Mesendoderm (in vitro differentiated cells): ENCODE measurements around the gene CDKN1C.

Experiments used
- DNase-seq: peaks from one replicate; pipeline ENCODE4 v3.0.0; 2013
- H2AK5ac ChIP-seq: 2 replicates; pipeline ENCODE4 v1.6.1; 2013; ENCODE audit warnings: low read length, inconsistent platforms
- H2BK120ac ChIP-seq: 2 replicates; pipeline ENCODE4 v1.6.1; 2013; ENCODE audit warnings: low read depth, mild to moderate bottlenecking, low read length, moderate library complexity, mixed read lengths
- H2BK15ac ChIP-seq: replicated peaks from 2 replicates; pipeline ENCODE4 v1.6.1; 2013; ENCODE audit warnings: low read depth, mild to moderate bottlenecking, moderate library complexity
- H2BK5ac ChIP-seq: 2 replicates; pipeline ENCODE4 v1.6.1; 2013; ENCODE audit warnings: low read length, inconsistent platforms
- H3K18ac ChIP-seq: 2 replicates; pipeline ENCODE4 v1.6.1; 2013; ENCODE audit warnings: mild to moderate bottlenecking, low read length, mixed read lengths
- H3K23ac ChIP-seq: one replicate; pipeline ENCODE4 v1.6.1; 2013; ENCODE audit warnings: low read length
- H3K27ac ChIP-seq: 2 replicates; pipeline ENCODE4 v1.5.1; 2013; ENCODE audit warnings: low read depth, mild to moderate bottlenecking, inconsistent platforms, low read length, moderate library complexity
- H3K27me3 ChIP-seq: 2 replicates; pipeline ENCODE4 v1.6.1; 2013; ENCODE audit warnings: low read length, control low read depth, mild to moderate bottlenecking, inconsistent platforms; ENCODE audit not compliant: insufficient read depth, poor library complexity
- H3K36me3 ChIP-seq: 2 replicates; pipeline ENCODE4 v1.6.1; 2013; ENCODE audit warnings: low read length, inconsistent platforms; ENCODE audit not compliant: control insufficient read depth, insufficient read depth
- H3K4ac ChIP-seq: one replicate; pipeline ENCODE4 v1.6.1; 2013; ENCODE audit warnings: low read depth, mild to moderate bottlenecking, low read length, moderate library complexity
- H3K4me1 ChIP-seq: 2 replicates; pipeline ENCODE4 v1.6.1; 2013; ENCODE audit warnings: low read depth, low read length, inconsistent platforms; ENCODE audit not compliant: control insufficient read depth
- H3K4me2 ChIP-seq: 2 replicates; pipeline ENCODE4 v1.6.1; 2013; ENCODE audit warnings: low read length
- H3K4me3 ChIP-seq: 2 replicates; pipeline ENCODE4 v1.5.1; 2013; ENCODE audit warnings: mild to moderate bottlenecking, low read length
- H3K56ac ChIP-seq: one replicate; pipeline ENCODE4 v1.6.1; 2013; ENCODE audit warnings: low read length
- H3K79me1 ChIP-seq: 2 replicates; pipeline ENCODE4 v1.6.1; 2013; ENCODE audit warnings: low read length, inconsistent platforms
- H3K79me2 ChIP-seq: 2 replicates; pipeline ENCODE4 v1.6.1; 2013; ENCODE audit warnings: mild to moderate bottlenecking, low read length; ENCODE audit not compliant: control insufficient read depth, insufficient read depth
- H3K9ac ChIP-seq: 2 replicates; pipeline ENCODE4 v1.6.1; 2013; ENCODE audit warnings: low read length, inconsistent platforms
- H4K5ac ChIP-seq: one replicate; pipeline ENCODE4 v1.6.1; 2013; ENCODE audit warnings: low read length
- H4K8ac ChIP-seq: one replicate; pipeline ENCODE4 v1.6.1; 2013; ENCODE audit warnings: low read depth, mild to moderate bottlenecking, control low read depth, low read length, moderate library complexity
- WGBS: extraction: QIAGEN DNeasy Blood & Tissue Kit; methylation state at CpG from one replicate; pipeline ENCODE4 v1.1.7; 2013; ENCODE audit warnings: low lambda C conversion rate, missing lambda C conversion rate; ENCODE audit not compliant: insufficient coverage; ENCODE audit errors: extremely low coverage; 5-methylcytosine and 5-hydroxymethylcytosine counted together

The CDKN1C gene

GRCh38 chr11:2862395-2863275, 22.9 kb downstream of the CDKN1C start:
- H3K27me3 ChIP-seq = peaks cover 28% of the 10 kb centered on the region

GRCh38 chr11:2860636-2861035, 24.9 kb downstream of the CDKN1C start:
- H3K36me3 ChIP-seq = no peaks in the 10 kb centered on the region
- DNase-seq = no peak
- H4K8ac ChIP-seq = no peak overlapping the region
- H2BK15ac ChIP-seq = no peak overlapping the region
- H2AK5ac ChIP-seq = no peak overlapping the region
- H3K18ac ChIP-seq = no peak overlapping the region
- H2BK120ac ChIP-seq = no peak overlapping the region
- no peak overlapping the region for H3K23ac ChIP-seq
- H3K4me2 ChIP-seq = no peak overlapping the region
- WGBS = no CpG with 5 or more reads among the region's 7 CpGs
- no peak overlapping the region for H3K56ac ChIP-seq
- no peak overlapping the region for H3K4me3 ChIP-seq
- H3K79me2 ChIP-seq = no peaks in the 10 kb centered on the region
- no peak overlapping the region for H3K27ac ChIP-seq
- no peak overlapping the region for H3K9ac ChIP-seq
- no peaks in the 10 kb centered on the region for H3K4me1 ChIP-seq
- H3K79me1 ChIP-seq = no peaks in the 10 kb centered on the region
- H3K27me3 ChIP-seq = peaks cover 20% of the 10 kb centered on the region
- no peak overlapping the region for H4K5ac ChIP-seq
- H2BK5ac ChIP-seq = no peak overlapping the region
- H3K4ac ChIP-seq = no peak overlapping the region

More at GRCh38 chr11:2862395-2863275, 22.9 kb downstream of the CDKN1C start:
- Histone ChIP-seq H3K23ac (no peak overlapping the region), H3K4me1 (no peaks in the 10 kb centered on the region), H3K4me3 (no peak overlapping the region), H3K27ac (no peak overlapping the region), H4K5ac (no peak overlapping the region), H2BK15ac (no peak overlapping the region), H3K79me1 (no peaks in the 10 kb centered on the region), H3K79me2 (no peaks in the 10 kb centered on the region), H3K4ac (no peak overlapping the region), H3K9ac (no peak overlapping the region), H3K36me3 (no peaks in the 10 kb centered on the region), H4K8ac (no peak overlapping the region), H3K56ac (peak overlapping the region; percentile 73), H3K18ac (peak overlapping the region; percentile 16), H2BK120ac (no peak overlapping the region), H2AK5ac (no peak overlapping the region), H2BK5ac (no peak overlapping the region), H3K4me2 (peak overlapping the region; percentile 22)
- DNase-seq = peak; percentile 51
- no CpG with 5 or more reads among the region's 96 CpGs for WGBS

- DNase-seq = no peak
- H3K27me3 ChIP-seq = peaks cover 20% of the 10 kb centered on the region
These were observed 25.9 kb downstream of the CDKN1C start for GRCh38 chr11:2859699-2860037.

GRCh38 chr11:2858995-2859698, 26.4 kb downstream of the CDKN1C start:
- Histone ChIP-seq H3K9ac (no peak overlapping the region), H2BK120ac (no peak overlapping the region), H3K4me1 (no peaks in the 10 kb centered on the region), H3K79me1 (no peaks in the 10 kb centered on the region), H2BK15ac (no peak overlapping the region), H4K5ac (no peak overlapping the region), H3K79me2 (no peaks in the 10 kb centered on the region), H3K4ac (no peak overlapping the region), H4K8ac (no peak overlapping the region), H3K23ac (no peak overlapping the region), H3K4me2 (no peak overlapping the region), H3K27me3 (peaks cover 17% of the 10 kb centered on the region), H3K56ac (no peak overlapping the region), H2BK5ac (no peak overlapping the region), H3K27ac (no peak overlapping the region), H3K36me3 (no peaks in the 10 kb centered on the region), H3K18ac (no peak overlapping the region), H3K4me3 (no peak overlapping the region), H2AK5ac (no peak overlapping the region)
- no CpG with 5 or more reads among the region's 16 CpGs for WGBS
- DNase-seq = no peak

More at GRCh38 chr11:2859699-2860037, 25.9 kb downstream of the CDKN1C start:
- no peaks in the 10 kb centered on the region for H3K4me1 ChIP-seq
- H3K18ac ChIP-seq = no peak overlapping the region
- H3K23ac ChIP-seq = no peak overlapping the region
- H2AK5ac ChIP-seq = no peak overlapping the region
- no peak overlapping the region for H2BK120ac ChIP-seq
- no peak overlapping the region for H3K4me3 ChIP-seq
- no peak overlapping the region for H3K56ac ChIP-seq
- WGBS = no CpG with 5 or more reads among the region's 10 CpGs
- no peaks in the 10 kb centered on the region for H3K79me1 ChIP-seq
- no peak overlapping the region for H3K4ac ChIP-seq
- no peak overlapping the region for H3K9ac ChIP-seq
- no peaks in the 10 kb centered on the region for H3K36me3 ChIP-seq
- no peak overlapping the region for H2BK15ac ChIP-seq
- H2BK5ac ChIP-seq = no peak overlapping the region
- H4K5ac ChIP-seq = no peak overlapping the region
- no peak overlapping the region for H3K27ac ChIP-seq
- no peak overlapping the region for H3K4me2 ChIP-seq
- H3K79me2 ChIP-seq = no peaks in the 10 kb centered on the region
- H4K8ac ChIP-seq = no peak overlapping the region

GRCh38 chr11:2857918-2858317, 27.7 kb downstream of the CDKN1C start:
- Histone ChIP-seq H3K4me3 (no peak overlapping the region), H3K56ac (no peak overlapping the region), H3K4ac (no peak overlapping the region), H3K27me3 (peaks cover 12% of the 10 kb centered on the region), H3K36me3 (no peaks in the 10 kb centered on the region), H3K9ac (no peak overlapping the region), H3K23ac (no peak overlapping the region), H3K79me2 (no peaks in the 10 kb centered on the region), H2BK15ac (no peak overlapping the region), H3K79me1 (no peaks in the 10 kb centered on the region), H2AK5ac (no peak overlapping the region), H2BK5ac (no peak overlapping the region), H4K8ac (no peak overlapping the region), H3K4me2 (no peak overlapping the region), H3K18ac (no peak overlapping the region), H3K4me1 (no peaks in the 10 kb centered on the region), H3K27ac (no peak overlapping the region), H2BK120ac (no peak overlapping the region), H4K5ac (no peak overlapping the region)
- WGBS = no CpG with 5 or more reads among the region's 18 CpGs
- DNase-seq = no peak
